ENCODE results near the gene CRCP.

Gene CRCP

DNA sequence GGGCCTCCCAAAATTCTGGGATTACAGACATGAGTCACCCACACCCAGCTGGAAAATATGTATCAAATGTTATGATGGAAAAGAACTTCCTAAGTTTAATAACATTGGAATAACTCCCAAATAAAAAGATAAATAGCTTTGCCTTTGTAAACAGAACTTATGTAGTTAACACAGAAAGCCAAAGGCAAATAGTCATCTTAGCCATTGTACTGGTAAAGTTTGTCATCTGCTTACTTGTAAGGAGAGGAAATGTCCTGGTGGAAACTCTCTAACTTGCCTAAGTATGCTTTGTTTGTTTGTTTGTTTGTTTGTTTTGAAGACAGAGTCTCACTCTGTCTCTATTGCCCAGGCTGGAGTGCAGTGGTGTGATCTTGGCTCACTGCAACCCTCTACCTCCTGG lies 66.7 kb downstream of the CRCP start:
- no peak for DNase-seq
- no peaks in the 10 kb centered on the region for H3K36me3 Mint-ChIP-seq
- no peaks in the 10 kb centered on the region for H3K27me3 Mint-ChIP-seq
- H3K9me3 Mint-ChIP-seq, result peaks cover 7% of the 10 kb centered on the region
- H3K27ac Mint-ChIP-seq, result no peak overlapping the region
- H3K4me3 Mint-ChIP-seq, result no peak overlapping the region
- H3K4me1 Mint-ChIP-seq, result no peaks in the 10 kb centered on the region
- CTCF ChIA-PET, result no interaction called here

DNA sequence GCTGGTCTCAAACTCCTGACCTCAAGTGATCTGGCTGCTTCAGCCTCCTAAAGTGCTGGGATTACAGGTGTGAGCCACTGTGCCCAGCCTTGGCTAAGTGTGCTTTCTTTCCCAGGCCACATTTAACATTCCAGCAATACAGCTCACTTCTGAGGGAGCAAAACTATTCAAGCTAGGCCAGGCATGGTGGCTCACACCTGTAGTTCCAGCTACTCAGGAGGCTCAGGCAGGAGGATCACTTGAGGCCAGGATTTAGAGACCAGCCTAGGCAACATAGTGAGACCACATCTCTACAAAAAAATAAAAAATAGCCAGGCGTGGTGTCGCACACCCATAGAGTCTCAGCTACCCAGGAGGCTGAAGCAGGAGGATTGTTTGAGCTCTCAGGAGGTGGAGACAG lies 67.2 kb downstream of the CRCP start:
- CTCF ChIA-PET, result no interaction called here
- H3K9me3 Mint-ChIP-seq, result peaks cover 7% of the 10 kb centered on the region
- no peak for DNase-seq
- no peaks in the 10 kb centered on the region for H3K27me3 Mint-ChIP-seq
- H3K4me1 Mint-ChIP-seq, result no peaks in the 10 kb centered on the region
- no peak overlapping the region for H3K4me3 Mint-ChIP-seq
- no peaks in the 10 kb centered on the region for H3K36me3 Mint-ChIP-seq
- H3K27ac Mint-ChIP-seq, result no peak overlapping the region

DNA sequence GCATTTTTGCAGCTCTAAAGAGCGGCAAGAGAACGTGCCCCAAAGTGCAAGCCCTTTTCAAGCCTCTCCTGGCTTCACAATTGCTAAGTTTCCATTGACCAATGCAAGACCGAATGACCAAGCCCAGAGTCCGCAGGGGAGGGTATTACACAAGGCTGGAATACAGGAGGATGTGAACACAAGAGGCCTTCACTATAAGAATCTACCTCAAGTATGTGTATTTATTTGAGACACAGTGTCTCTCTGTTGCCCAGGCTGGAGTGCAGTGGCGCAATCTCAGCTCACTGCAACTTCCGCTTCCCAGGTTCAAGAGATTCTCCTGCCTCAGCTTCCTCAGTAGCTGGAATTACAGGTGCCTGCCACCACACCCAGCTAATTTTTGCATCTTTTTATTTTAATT lies 68.3 kb downstream of the CRCP start:
- Mint-ChIP-seq H3K27me3 (no peaks in the 10 kb centered on the region), H3K4me3 (no peak overlapping the region), H3K9me3 (peaks cover 7% of the 10 kb centered on the region), H3K4me1 (no peaks in the 10 kb centered on the region), H3K27ac (no peak overlapping the region), H3K36me3 (no peaks in the 10 kb centered on the region)
- CTCF ChIA-PET, result no interaction called here
- DNase-seq, result no peak

DNA sequence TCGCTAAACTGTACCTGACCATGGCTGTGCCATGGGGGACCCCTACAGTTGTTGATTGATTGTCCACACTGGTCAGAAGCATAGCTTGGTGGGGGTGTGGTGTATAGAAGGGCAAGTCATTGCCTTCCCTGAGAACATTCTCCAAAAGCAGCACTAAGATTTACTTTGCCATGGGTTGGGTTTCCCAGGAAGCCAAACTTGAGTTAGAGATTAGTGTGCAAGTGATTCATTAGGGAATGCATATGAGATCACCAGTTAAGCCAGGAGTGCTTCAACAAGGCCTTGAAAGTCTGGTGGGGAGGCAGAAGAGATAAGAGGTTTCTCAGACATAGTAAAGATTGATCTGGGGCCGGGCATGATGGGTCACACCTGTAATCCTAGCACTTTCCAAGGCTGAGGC lies 69.1 kb downstream of the CRCP start:
- CTCF ChIA-PET, result no interaction called here
- Mint-ChIP-seq H3K27me3 (no peaks in the 10 kb centered on the region), H3K27ac (no peak overlapping the region), H3K9me3 (peaks cover 3% of the 10 kb centered on the region), H3K4me3 (no peak overlapping the region), H3K36me3 (no peaks in the 10 kb centered on the region), H3K4me1 (no peaks in the 10 kb centered on the region)
- DNase-seq, result no peak

DNA sequence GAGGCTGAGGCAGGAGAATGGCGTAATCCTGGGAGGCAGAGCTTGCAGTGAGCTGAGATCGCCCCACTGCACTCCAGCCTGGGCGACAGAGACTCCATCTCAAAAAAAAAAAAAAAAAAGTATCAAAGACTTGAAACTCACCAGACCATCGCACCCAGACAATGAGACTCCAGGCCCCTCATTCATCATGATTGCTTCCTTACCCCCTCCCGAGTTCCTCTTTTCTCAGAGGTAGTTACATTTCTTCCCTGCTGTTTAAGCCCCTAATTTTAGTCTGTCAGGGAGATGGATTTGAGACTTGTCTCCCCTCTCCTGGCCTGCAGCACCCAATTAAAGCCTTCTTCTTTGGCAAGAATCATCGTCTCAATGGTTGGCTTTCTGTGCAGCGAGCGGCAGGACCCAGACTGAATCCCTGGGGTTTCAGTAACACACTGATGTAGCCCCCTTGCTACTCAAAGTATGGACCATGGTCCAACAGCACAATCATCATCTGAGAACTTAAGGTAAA lies 71.1 kb downstream of the CRCP start:
- no peak overlapping the region for H3K27ac Mint-ChIP-seq
- peaks cover 3% of the 10 kb centered on the region for H3K9me3 Mint-ChIP-seq
- no peak overlapping the region for H3K4me3 Mint-ChIP-seq
- CTCF ChIA-PET, result no interaction called here
- no peak for DNase-seq
- no peaks in the 10 kb centered on the region for H3K36me3 Mint-ChIP-seq
- peaks cover 5% of the 10 kb centered on the region for H3K27me3 Mint-ChIP-seq
- H3K4me1 Mint-ChIP-seq, result no peaks in the 10 kb centered on the region

DNA sequence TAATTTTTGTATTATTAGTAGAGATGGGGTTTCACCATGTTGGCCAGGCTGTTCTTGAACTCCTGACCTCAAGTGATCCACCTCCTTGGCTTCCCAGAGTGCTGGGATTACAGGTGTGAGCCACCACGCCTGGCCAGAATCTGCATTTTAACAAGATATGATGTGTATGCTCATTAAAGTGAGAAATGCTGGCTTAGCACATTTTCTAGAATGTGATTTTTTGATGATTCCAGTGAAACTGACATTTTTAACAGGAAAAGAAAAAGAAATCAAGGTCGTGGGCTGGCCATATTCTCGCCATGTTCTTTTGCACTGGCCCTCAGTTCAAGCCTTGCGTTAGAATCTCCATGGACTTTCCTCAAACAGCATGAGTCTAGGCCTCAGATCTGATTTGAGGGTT lies 72.3 kb downstream of the CRCP start:
- Mint-ChIP-seq H3K27ac (no peak overlapping the region), H3K27me3 (peaks cover 5% of the 10 kb centered on the region), H3K4me3 (no peak overlapping the region), H3K4me1 (no peaks in the 10 kb centered on the region), H3K9me3 (peaks cover 3% of the 10 kb centered on the region), H3K36me3 (no peaks in the 10 kb centered on the region)
- CTCF ChIA-PET, result no interaction called here
- DNase-seq, result no peak

DNA sequence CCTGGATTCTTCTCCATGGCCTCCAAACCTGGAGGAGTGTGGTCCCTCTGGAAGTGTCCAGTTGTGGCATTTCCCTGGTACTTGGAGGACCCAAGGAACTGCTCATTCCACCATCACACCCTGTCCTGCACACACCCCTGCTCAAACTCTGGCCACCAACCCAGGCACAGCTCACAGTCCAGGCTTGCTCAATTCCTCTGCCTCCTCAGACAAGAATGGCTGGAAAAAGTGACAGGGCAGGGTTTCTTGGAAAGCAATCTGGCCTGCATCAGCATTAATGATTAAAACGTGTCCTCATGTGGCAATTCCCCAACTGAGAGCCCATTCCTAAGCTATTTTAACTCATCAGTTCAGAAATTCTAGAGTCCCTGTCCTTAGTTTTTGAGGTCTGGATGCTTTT lies 73.3 kb downstream of the CRCP start:
- no peak for DNase-seq
- CTCF ChIA-PET, result no interaction called here
- Mint-ChIP-seq H3K27ac (no peak overlapping the region), H3K36me3 (no peaks in the 10 kb centered on the region), H3K9me3 (peaks cover 3% of the 10 kb centered on the region), H3K4me1 (no peaks in the 10 kb centered on the region), H3K4me3 (no peak overlapping the region), H3K27me3 (peaks cover 5% of the 10 kb centered on the region)

DNA sequence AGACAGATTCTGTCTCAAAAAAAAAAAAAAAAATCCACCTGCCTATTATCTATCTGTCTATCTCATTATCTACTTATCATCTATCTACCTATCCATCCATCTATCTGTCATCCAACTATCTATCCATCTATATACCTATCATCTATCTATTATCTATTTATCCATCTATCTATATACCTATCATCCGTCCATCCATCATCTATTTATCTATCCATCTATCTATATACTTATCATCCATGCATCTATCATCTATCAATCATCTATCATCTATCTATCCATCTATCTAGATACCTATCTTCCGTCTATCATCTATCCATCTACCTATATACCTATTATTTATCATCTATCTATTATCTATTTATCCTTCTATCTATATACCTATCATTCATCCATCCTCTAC lies 74.0 kb downstream of the CRCP start:
- no peaks in the 10 kb centered on the region for H3K36me3 Mint-ChIP-seq
- CTCF ChIA-PET, result no interaction called here
- no peak for DNase-seq
- H3K4me1 Mint-ChIP-seq, result no peaks in the 10 kb centered on the region
- peaks cover 5% of the 10 kb centered on the region for H3K27me3 Mint-ChIP-seq
- H3K9me3 Mint-ChIP-seq, result peaks cover 3% of the 10 kb centered on the region
- H3K27ac Mint-ChIP-seq, result no peak overlapping the region
- H3K4me3 Mint-ChIP-seq, result no peak overlapping the region

DNA sequence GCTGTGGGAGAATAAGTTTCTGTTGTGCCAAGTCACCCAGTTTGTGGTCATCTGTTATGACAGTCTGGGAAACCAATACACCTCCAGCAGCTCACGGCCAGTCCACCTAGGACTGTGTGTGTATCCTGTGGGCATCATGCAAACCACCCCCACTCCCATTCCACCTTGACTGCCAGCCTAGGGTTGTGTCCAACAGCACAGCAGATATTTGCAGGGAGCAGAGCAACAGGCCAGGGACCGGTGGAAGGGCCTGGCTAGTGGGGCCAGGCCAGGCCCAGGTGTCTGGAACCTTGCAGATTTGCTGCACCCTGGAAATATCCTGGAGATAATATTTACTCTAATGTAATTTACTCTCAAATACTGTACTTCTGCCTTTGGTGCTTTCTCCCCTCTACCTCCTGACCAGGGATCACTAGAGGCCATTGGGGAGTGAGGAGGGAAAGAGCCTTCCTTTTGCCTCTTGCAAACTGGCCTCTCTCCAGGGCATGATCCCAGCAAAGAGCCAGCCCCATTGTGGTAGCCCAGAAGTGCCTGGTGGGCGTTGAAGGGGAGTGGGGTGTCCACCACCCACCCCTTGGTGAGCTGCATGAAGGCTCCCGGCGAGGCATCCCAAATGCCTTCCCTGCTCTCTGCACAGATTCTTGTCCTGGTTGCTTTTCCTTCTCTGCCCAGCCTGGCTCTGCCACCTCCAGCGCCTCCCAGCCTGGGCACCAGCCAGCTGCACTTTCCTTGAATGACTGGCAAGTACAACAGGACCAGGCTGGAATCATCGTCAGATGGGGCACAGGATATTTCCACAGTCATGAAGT lies 75.3 kb downstream of the CRCP start:
- H3K27ac Mint-ChIP-seq, result no peak overlapping the region
- DNase-seq, result no peak
- no peaks in the 10 kb centered on the region for H3K36me3 Mint-ChIP-seq
- H3K9me3 Mint-ChIP-seq, result peaks cover 3% of the 10 kb centered on the region
- no peak overlapping the region for H3K4me3 Mint-ChIP-seq
- no peaks in the 10 kb centered on the region for H3K4me1 Mint-ChIP-seq
- CTCF ChIA-PET, result no interaction called here
- H3K27me3 Mint-ChIP-seq, result peaks cover 5% of the 10 kb centered on the region

DNA sequence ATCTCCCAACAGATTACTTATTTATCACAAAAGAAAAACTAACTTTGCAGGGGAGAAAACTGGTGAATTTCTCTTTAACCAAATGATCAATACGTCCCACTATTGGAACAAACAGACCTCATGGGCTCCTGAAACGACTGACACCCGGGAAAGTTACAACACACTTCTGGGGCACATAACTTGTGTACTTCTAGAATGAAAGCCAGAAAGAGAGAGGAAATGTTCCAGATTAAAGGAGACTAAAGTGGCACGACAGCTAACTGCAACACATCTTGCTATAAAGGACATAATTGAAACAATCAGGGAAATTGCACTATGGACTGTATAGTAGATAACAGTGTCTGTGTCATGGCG lies 75.8 kb downstream of the CRCP start:
- Mint-ChIP-seq H3K4me1 (no peaks in the 10 kb centered on the region), H3K9me3 (peaks cover 3% of the 10 kb centered on the region), H3K36me3 (no peaks in the 10 kb centered on the region), H3K27ac (no peak overlapping the region), H3K27me3 (peaks cover 5% of the 10 kb centered on the region), H3K4me3 (no peak overlapping the region)
- no peak for DNase-seq
- CTCF ChIA-PET, result no interaction called here

DNA sequence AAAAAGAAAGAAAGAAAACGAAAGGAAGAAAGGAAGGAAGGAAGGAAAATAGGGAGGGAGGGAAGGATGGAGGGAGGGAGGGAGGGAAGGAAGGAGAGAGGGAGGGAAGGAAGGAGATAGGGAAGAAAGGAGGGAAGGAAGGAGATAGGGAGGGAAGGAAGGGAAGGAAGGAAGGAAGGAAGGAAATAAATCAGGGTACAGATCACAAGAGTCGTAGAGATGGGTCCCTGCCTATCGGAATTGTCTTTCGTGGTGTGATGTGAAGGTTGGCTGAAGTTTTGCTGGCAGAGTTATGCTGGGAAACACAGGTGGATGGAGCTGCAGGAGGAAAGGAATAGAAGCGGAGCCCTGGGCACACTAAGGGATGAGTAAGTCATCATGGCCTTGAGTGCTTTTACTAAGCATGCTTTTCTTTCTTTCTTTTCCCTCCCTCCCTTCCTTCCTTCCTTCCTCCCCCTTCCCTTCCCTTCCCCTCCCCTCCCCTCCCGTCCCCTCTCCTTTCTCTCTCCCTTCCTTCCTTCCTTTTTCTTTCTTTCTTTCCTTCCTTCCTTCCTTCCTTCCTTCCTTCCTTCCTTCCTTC lies 78.6 kb downstream of the CRCP start:
- no peak for DNase-seq
- Mint-ChIP-seq H3K4me1 (no peaks in the 10 kb centered on the region), H3K36me3 (no peaks in the 10 kb centered on the region), H3K9me3 (no peaks in the 10 kb centered on the region), H3K27me3 (peaks cover 6% of the 10 kb centered on the region), H3K4me3 (no peak overlapping the region), H3K27ac (no peak overlapping the region)
- CTCF ChIA-PET, result no interaction called here

DNA sequence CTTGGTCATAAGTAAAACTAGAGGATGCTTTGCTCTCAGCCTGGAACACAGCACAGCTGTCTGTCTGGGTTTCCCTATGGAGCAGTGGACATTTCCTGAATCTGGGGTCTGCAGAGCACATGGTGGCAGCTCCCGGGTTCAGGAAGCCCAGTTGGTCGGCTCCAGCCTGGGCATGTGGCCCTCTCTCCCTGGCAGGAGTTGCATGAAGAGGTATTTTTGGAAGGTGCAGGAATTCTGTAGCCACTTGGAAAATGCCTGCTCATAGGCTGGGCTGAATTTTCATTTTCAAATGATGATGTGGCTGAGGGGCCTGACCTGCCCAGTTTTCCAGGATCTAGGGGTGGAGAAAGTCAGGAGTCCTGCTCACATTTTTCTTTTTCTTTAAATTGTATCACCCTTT lies 83.8 kb downstream of the CRCP start:
- peaks cover 37% of the 10 kb centered on the region for H3K27me3 Mint-ChIP-seq
- no peak for DNase-seq
- H3K4me1 Mint-ChIP-seq, result peaks cover 6% of the 10 kb centered on the region
- H3K36me3 Mint-ChIP-seq, result no peaks in the 10 kb centered on the region
- H3K9me3 Mint-ChIP-seq, result no peaks in the 10 kb centered on the region
- no peak overlapping the region for H3K27ac Mint-ChIP-seq
- H3K4me3 Mint-ChIP-seq, result no peak overlapping the region
- CTCF ChIA-PET, result no interaction called here

DNA sequence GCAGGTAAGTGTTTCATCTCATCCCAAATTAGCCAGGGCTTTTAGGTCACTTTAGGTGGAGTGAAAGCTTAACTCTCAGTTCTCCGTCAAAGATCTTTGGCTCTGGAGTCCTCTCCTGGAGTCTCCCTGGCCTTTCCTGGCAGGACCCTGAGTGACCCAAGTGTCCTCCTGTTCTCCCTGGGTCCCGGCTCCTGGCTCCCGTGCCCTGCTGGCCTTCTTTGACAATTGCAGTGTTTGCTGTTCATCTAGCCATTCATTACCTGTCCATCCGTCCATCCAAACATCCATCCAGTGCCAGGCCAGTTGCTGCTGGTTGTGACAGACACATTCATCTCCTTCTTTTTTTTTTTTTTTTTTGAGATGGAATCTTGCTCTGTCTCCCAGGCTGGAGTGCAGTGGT lies 84.3 kb downstream of the CRCP start:
- H3K36me3 Mint-ChIP-seq, result no peaks in the 10 kb centered on the region
- CTCF ChIA-PET, result no interaction called here
- peaks cover 6% of the 10 kb centered on the region for H3K4me1 Mint-ChIP-seq
- no peak overlapping the region for H3K4me3 Mint-ChIP-seq
- no peaks in the 10 kb centered on the region for H3K9me3 Mint-ChIP-seq
- DNase-seq, result no peak
- H3K27ac Mint-ChIP-seq, result no peak overlapping the region
- H3K27me3 Mint-ChIP-seq, result peaks cover 42% of the 10 kb centered on the region

DNA sequence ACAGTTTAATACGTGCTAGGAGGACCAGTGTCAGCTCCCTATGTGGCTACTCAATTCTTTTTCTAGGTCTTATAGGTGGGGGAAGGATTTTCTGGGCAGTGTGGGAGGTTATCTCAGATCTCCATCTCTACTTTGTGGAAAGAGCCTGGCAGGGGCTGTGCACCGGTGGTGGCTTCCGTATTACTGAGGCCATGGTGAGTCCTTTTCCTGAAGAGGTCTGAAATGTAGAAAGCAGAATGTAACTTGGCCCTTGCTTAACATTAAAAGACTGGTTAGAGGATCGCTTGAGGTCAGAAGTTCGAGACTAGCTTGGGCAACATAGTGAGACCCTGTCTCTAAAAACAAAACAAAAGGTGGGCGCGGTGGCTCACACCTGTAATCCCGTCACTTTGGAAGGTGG lies 87.8 kb downstream of the CRCP start:
- Mint-ChIP-seq H3K4me1 (peaks cover 29% of the 10 kb centered on the region), H3K27me3 (peaks cover 65% of the 10 kb centered on the region), H3K4me3 (no peak overlapping the region), H3K36me3 (no peaks in the 10 kb centered on the region), H3K9me3 (no peaks in the 10 kb centered on the region), H3K27ac (no peak overlapping the region)
- CTCF ChIA-PET, result no interaction called here
- DNase-seq, result no peak

Data from activated naive CD4-positive, alpha-beta T cell treated with anti-CD3 and anti-CD28 coated beads, Interleukin-2, amount 10 ng/mL, durations not matched to agents 7 days and 5 days (primary cell).